CD4-positive, alpha-beta T cell (primary cell): Measurements from ENCODE around the gene TRIB2. TPM values are rescaled to one million over a fixed set of nuclear protein-coding genes. Genes with fewer than 3 reads are reported as not detected.

Source experiments
- ATAC-seq: fragments of 200-7000 bp; cut with Tn5 transposase; one replicate; pipeline ENCODE4 v1.10.0; 2022; ENCODE audit warnings: mild to moderate bottlenecking; ENCODE audit not compliant: poor library complexity
- CTCF ChIA-PET: fragments of 350-600 bp; sonication (Branson Sonifier 250); formaldehyde crosslinking; loops from one replicate; lab custom pipeline; 2021; ENCODE audit warnings: antibody characterized with exemption, inconsistent platforms; lab: Charles Lee
- POLR2A ChIA-PET: fragments of 350-600 bp; sonication (Branson Sonifier 250); formaldehyde crosslinking; loops from one replicate; lab custom pipeline; 2021; ENCODE audit warnings: antibody characterized with exemption, inconsistent platforms; lab: Charles Lee
- DNase-seq, 14 experiments: peaks; one replicate each; pipeline ENCODE4 v3.0.0-alpha.2; 2013 to 2020; ENCODE audit warnings: mixed read lengths in 2 of 14
- H3K27ac ChIP-seq, 2 donors: one replicate each; pipeline versions ENCODE4 v1.5.1 to v1.7.0; 2013; ENCODE audit warnings: low read length in 2 of 2, low read depth in 1 of 2, mild to moderate bottlenecking in 1 of 2
- H3K27me3 ChIP-seq, 2 experiments: 1 replicate in 1 of 2; 2 replicates in 1 of 2; pipeline versions ENCODE4 v1.6.1 to v1.7.0; 2013; ENCODE audit warnings: low read length in 2 of 2, control low read depth in 1 of 2, mild to moderate bottlenecking in 1 of 2, moderate library complexity in 1 of 2; ENCODE audit not compliant: insufficient read depth in 2 of 2, control insufficient read depth in 1 of 2
- H3K36me3 ChIP-seq: one replicate; pipeline ENCODE4 v1.6.1; 2013; ENCODE audit warnings: low read length, control low read depth; ENCODE audit not compliant: insufficient read depth
- H3K4me1 ChIP-seq: one replicate; pipeline ENCODE4 v1.6.1; 2013; ENCODE audit warnings: low read length, control low read depth; ENCODE audit not compliant: insufficient read depth
- H3K4me3 ChIP-seq: one replicate; pipeline ENCODE4 v1.5.1; 2013; ENCODE audit warnings: mild to moderate bottlenecking, low read length, moderate library complexity
- H3K9me3 ChIP-seq, 2 experiments: 1 replicate in 1 of 2; 2 replicates in 1 of 2; pipeline versions ENCODE4 v1.6.1 to v1.7.0; 2013; ENCODE audit warnings: low read length in 2 of 2, mild to moderate bottlenecking in 2 of 2, control low read depth in 1 of 2, moderate library complexity in 1 of 2; ENCODE audit not compliant: control insufficient read depth in 1 of 2, insufficient read depth in 1 of 2
- H3K27ac Mint-ChIP-seq: one replicate; pipeline ENCODE4 v1.8.0; 2020; ENCODE audit warnings: mixed read lengths
- H3K27me3 Mint-ChIP-seq: one replicate; pipeline ENCODE4 v1.8.0; 2021; ENCODE audit warnings: mixed read lengths
- H3K36me3 Mint-ChIP-seq: one replicate; pipeline ENCODE4 v1.8.0; 2021; ENCODE audit warnings: low read depth, mixed read lengths
- H3K4me1 Mint-ChIP-seq: one replicate; pipeline ENCODE4 v1.8.0; 2021; ENCODE audit warnings: low read depth, mixed read lengths
- H3K4me3 Mint-ChIP-seq: one replicate; pipeline ENCODE4 v1.8.0; 2020; ENCODE audit warnings: mild to moderate bottlenecking, mixed read lengths
- H3K9me3 Mint-ChIP-seq: one replicate; pipeline ENCODE4 v1.8.0; 2020; ENCODE audit warnings: mixed read lengths
- CTCF ChIP-seq: fragments of 200-600 bp; IDR thresholded peaks from one replicate; pipeline ENCODE4 v1.8.0; 2022; ENCODE audit warnings: antibody characterized with exemption, mild to moderate bottlenecking
- intact Hi-C, 2 experiments: fragments of 100-400 bp; cut with DNase I in 1 of 2; cut with micrococcal nuclease in 1 of 2; formaldehyde crosslinking; loops; one replicate each; pipeline versions ENCODE4 v1.15.1 to v1.9.0; 2023 to 2025; cut with DNase I, micrococcal nuclease
- total RNA-seq, 174 experiments: library from RNA in 2 of 174; stranded (reverse) in 2 of 174; gene quantifications; one replicate each; pipeline ENCODE4 v1.2.3 and lab custom pipeline; 2021 to 2026

The TRIB2 gene
- total RNA-seq, 2 experiments from 2014 or later = 91.3 to 102 TPM

GRCh38 chr2:12750166-12750905 lies 33.6 kb downstream of the TRIB2 start:
- H3K27ac Mint-ChIP-seq = no peak overlapping the region
- DNase-seq = no peak
- no peaks in the 10 kb centered on the region for H3K4me1 ChIP-seq
- ChIA-PET POLR2A (no interaction called here), CTCF (no interaction called here)
- peaks cover 3% of the 10 kb centered on the region for H3K9me3 Mint-ChIP-seq
- no peak overlapping the region for H3K27ac ChIP-seq
- no peak for TF ChIP-seq CTCF
- intact Hi-C loops = no loop called here
- H3K9me3 ChIP-seq = no peaks in the 10 kb centered on the region
- H3K27me3 ChIP-seq = no peaks in the 10 kb centered on the region
- no peak overlapping the region for H3K4me3 Mint-ChIP-seq
- no peak overlapping the region for H3K4me3 ChIP-seq
- no peaks in the 10 kb centered on the region for H3K36me3 Mint-ChIP-seq
- no peak for ATAC-seq
- H3K27me3 Mint-ChIP-seq = no peaks in the 10 kb centered on the region
- no peaks in the 10 kb centered on the region for H3K36me3 ChIP-seq
- no peaks in the 10 kb centered on the region for H3K4me1 Mint-ChIP-seq

- no peak overlapping the region for H3K4me3 ChIP-seq
- ChIA-PET CTCF (no interaction called here), POLR2A (no interaction called here)
- TF ChIP-seq CTCF = no peak
- Mint-ChIP-seq H3K4me1 (no peaks in the 10 kb centered on the region), H3K9me3 (no peaks in the 10 kb centered on the region), H3K27ac (no peak overlapping the region), H3K27me3 (no peaks in the 10 kb centered on the region), H3K36me3 (no peaks in the 10 kb centered on the region), H3K4me3 (no peak overlapping the region)
- no peaks in the 10 kb centered on the region for H3K36me3 ChIP-seq
- H3K27ac ChIP-seq = no peak overlapping the region
- ATAC-seq (no peak), DNase-seq (no peak)
- no peaks in the 10 kb centered on the region for H3K27me3 ChIP-seq
- no peaks in the 10 kb centered on the region for H3K9me3 ChIP-seq
- no peaks in the 10 kb centered on the region for H3K4me1 ChIP-seq
- intact Hi-C loops = no loop called here
Measured at GRCh38 chr2:12754643-12755042, 37.9 kb downstream of the TRIB2 start.

- intact Hi-C loops = no loop called here
- CTCF ChIA-PET = no interaction called here
Measured at GRCh38 chr2:12755384-12755783, 38.6 kb downstream of the TRIB2 start.

More at GRCh38 chr2:12755384-12755783, 38.6 kb downstream of the TRIB2 start:
- no peak overlapping the region for H3K27ac ChIP-seq
- no peaks in the 10 kb centered on the region for H3K36me3 ChIP-seq
- POLR2A ChIA-PET = no interaction called here
- Mint-ChIP-seq H3K4me1 (peaks cover 2% of the 10 kb centered on the region), H3K36me3 (no peaks in the 10 kb centered on the region), H3K27me3 (no peaks in the 10 kb centered on the region), H3K4me3 (no peak overlapping the region), H3K9me3 (no peaks in the 10 kb centered on the region), H3K27ac (no peak overlapping the region)
- TF ChIP-seq CTCF = no peak
- no peaks in the 10 kb centered on the region for H3K9me3 ChIP-seq
- DNase-seq = no peak
- H3K4me1 ChIP-seq = no peaks in the 10 kb centered on the region
- ATAC-seq = no peak
- H3K27me3 ChIP-seq = no peaks in the 10 kb centered on the region
- H3K4me3 ChIP-seq = no peak overlapping the region
